Loucy (cell line): ENCODE results near the gene ARNT2.

ENCODE experiments used
- CTCF ChIP-seq: fragments of 200-600 bp; sonication (generic); conservative IDR thresholded peaks from 2 replicates; pipeline ENCODE4 v1.5.1; 2014; ENCODE audit warnings: mild to moderate bottlenecking, antibody characterized with exemption, low read length
- EZH2phosphoT487 ChIP-seq: fragments of 200-600 bp; IDR thresholded peaks from 2 replicates; pipeline ENCODE4 v1.6.1; 2018; ENCODE audit warnings: antibody characterized with exemption, mild to moderate bottlenecking, moderate library complexity, borderline replicate concordance

GRCh38 chr15:80595396-80595795 lies 191.2 kb downstream of the ARNT2 start:
- TF ChIP-seq CTCF (no peak), EZH2phosphoT487 (no peak)
